C1 segment of cervical spinal cord (tissue), 14 donors: ENCODE data around the gene PSMB11.
"Not testable (repeated sequence)": the region's sequence is repeated elsewhere in the genome, so short reads cannot be mapped to it uniquely, and the experiment has no call there.

ENCODE experiments used
- DNase-seq, 14 donors: peaks; one replicate each; lab custom pipeline; 2025; lab: John Stamatoyannopoulos, UW

Gene PSMB11

GRCh38 chr14:23013749-23014054 is 28.3 kb upstream of the PSMB11 start:
- not testable (repeated sequence) for DNase-seq

- DNase-seq, result no peak
Measured at GRCh38 chr14:23015618-23016017, 26.4 kb upstream of the PSMB11 start.

GRCh38 chr14:23017091-23017490 is 24.9 kb upstream of the PSMB11 start:
- no peak for DNase-seq

GRCh38 chr14:23018107-23018506 is 23.9 kb upstream of the PSMB11 start:
- DNase-seq, result no peak

- no peak for DNase-seq
Measured at GRCh38 chr14:23020143-23021128, 21.6 kb upstream of the PSMB11 start.

- no peak for DNase-seq
Measured at GRCh38 chr14:23021434-23021833, 20.6 kb upstream of the PSMB11 start.

- no peak for DNase-seq
Measured at GRCh38 chr14:23021889-23022442, 20.0 kb upstream of the PSMB11 start.

GRCh38 chr14:23023022-23023794 is 18.8 kb upstream of the PSMB11 start:
- DNase-seq, result no peak

- no peak for DNase-seq
Measured at GRCh38 chr14:23023795-23024152, 18.2 kb upstream of the PSMB11 start.

GRCh38 chr14:23024612-23025075 is 17.4 kb upstream of the PSMB11 start:
- no peak for DNase-seq

GRCh38 chr14:23025151-23025814 is 16.7 kb upstream of the PSMB11 start:
- no peak for DNase-seq

- no peak for DNase-seq
Measured at GRCh38 chr14:23028799-23029198, 13.2 kb upstream of the PSMB11 start.

GRCh38 chr14:23030936-23031335 is 11.1 kb upstream of the PSMB11 start:
- no peak for DNase-seq

- DNase-seq, result no peak
Measured at GRCh38 chr14:23033251-23033727, 8.7 kb upstream of the PSMB11 start.

GRCh38 chr14:23033801-23034497 is 8.1 kb upstream of the PSMB11 start:
- DNase-seq, result no peak

GRCh38 chr14:23034498-23035302 is 7.3 kb upstream of the PSMB11 start, which contains the start of gene PSMB5:
TSS of gene PSMB5 (minus strand) at chr14:23034900. CDS start at chr14:23034881, 19 bp downstream.
- DNase-seq, result no peak

GRCh38 chr14:23035303-23036144 is 6.5 kb upstream of the PSMB11 start:
- DNase-seq, result no peak

GRCh38 chr14:23040100-23040499 is 1.9 kb upstream of the PSMB11 start:
- no peak for DNase-seq

- no peak for DNase-seq
Measured at GRCh38 chr14:23041729-23042128, 283 bp upstream of the PSMB11 start.
